HEK293T (cell line): Measurements from ENCODE around the gene POP4.

Source experiments
- CTCF ChIA-PET: fragments of 350-600 bp; formaldehyde crosslinking; extraction: SDS; loops from one replicate; lab custom pipeline; 2021; ENCODE audit warnings: antibody characterized with exemption, inconsistent platforms; lab: Yijun Ruan, JAX
- POLR2A ChIA-PET: fragments of 350-600 bp; formaldehyde crosslinking; extraction: SDS; loops from one replicate; lab custom pipeline; 2020; ENCODE audit warnings: antibody characterized with exemption, inconsistent platforms; lab: Yijun Ruan, JAX
- DNase-seq: peaks from one replicate; pipeline ENCODE4 v3.0.0; 2012; ENCODE audit warnings: mixed read lengths; ENCODE audit errors: extremely low spot score
- ARNT ChIP-seq: fragments of 450-650 bp; IDR thresholded peaks from 2 replicates; pipeline ENCODE4 v1.6.1; 2017; ENCODE audit warnings: mild to moderate bottlenecking
- BHLHE40 ChIP-seq: fragments of 450-650 bp; IDR thresholded peaks from 2 replicates; pipeline ENCODE4 v1.6.1; 2016; ENCODE audit warnings: mild to moderate bottlenecking, moderate library complexity, borderline replicate concordance
- CTBP1 ChIP-seq: fragments of 450-650 bp; IDR thresholded peaks from 2 replicates; pipeline ENCODE4 v1.6.1; 2016; ENCODE audit warnings: borderline replicate concordance
- ELF4 ChIP-seq: fragments of 450-650 bp; IDR thresholded peaks from 2 replicates; pipeline ENCODE4 v1.6.1; 2017; ENCODE audit warnings: antibody characterized with exemption
- FOXA1 ChIP-seq: fragments of 450-650 bp; IDR thresholded peaks from 2 replicates; pipeline ENCODE4 v1.6.1; 2016; ENCODE audit warnings: mild to moderate bottlenecking
- FOXK2 ChIP-seq: fragments of 450-650 bp; IDR thresholded peaks from 2 replicates; pipeline ENCODE4 v1.6.1; 2016; ENCODE audit warnings: mild to moderate bottlenecking
- FOXM1 ChIP-seq: fragments of 450-650 bp; IDR thresholded peaks from 2 replicates; pipeline ENCODE4 v1.6.1; 2017; ENCODE audit warnings: mild to moderate bottlenecking, borderline replicate concordance
- HDGF ChIP-seq: fragments of 450-650 bp; IDR thresholded peaks from 2 replicates; pipeline ENCODE4 v1.6.1; 2017; ENCODE audit warnings: antibody characterized with exemption, borderline replicate concordance
- L3MBTL2 ChIP-seq: fragments of 450-650 bp; conservative IDR thresholded peaks from 2 replicates; pipeline ENCODE4 v1.6.1; 2016; ENCODE audit warnings: mild to moderate bottlenecking
- LEF1 ChIP-seq: fragments of 450-650 bp; IDR thresholded peaks from 2 replicates; pipeline ENCODE4 v1.6.1; 2017; ENCODE audit warnings: mild to moderate bottlenecking, borderline replicate concordance
- NFRKB ChIP-seq: fragments of 450-650 bp; IDR thresholded peaks from 2 replicates; pipeline ENCODE4 v1.6.1; 2016; ENCODE audit warnings: mild to moderate bottlenecking, moderate library complexity
- PKNOX1 ChIP-seq: fragments of 450-650 bp; IDR thresholded peaks from 2 replicates; pipeline ENCODE4 v1.6.1; 2016
- SP1 ChIP-seq: fragments of 450-650 bp; IDR thresholded peaks from 2 replicates; pipeline ENCODE4 v1.6.1; 2017
- SUZ12 ChIP-seq: fragments of 450-650 bp; IDR thresholded peaks from 2 replicates; pipeline ENCODE4 v1.6.1; 2016; ENCODE audit warnings: mild to moderate bottlenecking
- TARDBP ChIP-seq: fragments of 450-650 bp; IDR thresholded peaks from 2 replicates; pipeline ENCODE4 v1.6.1; 2016
- ZNF384 ChIP-seq: fragments of 450-650 bp; IDR thresholded peaks from 2 replicates; pipeline ENCODE4 v1.6.1; 2016

POP4 gene

GRCh38 chr19:29640231-29640630 is 34.1 kb downstream of the POP4 start:
- POLR2A ChIA-PET: interaction anchor here (1.0 kb wide), 1 partner anchor 34 kb away, joined by 3 read pairs; the partner anchor contains the start of gene POP4
- CTCF ChIA-PET: no interaction called here
- TF ChIP-seq HDGF (no peak), BHLHE40 (no peak), CTBP1 (no peak), FOXM1 (no peak), PKNOX1 (no peak), ZNF384 (no peak), SP1 (no peak), TARDBP (no peak), LEF1 (no peak), L3MBTL2 (no peak)
- DNase-seq: no peak

- DNase-seq: no peak
- POLR2A ChIA-PET: no interaction called here
- TF ChIP-seq PKNOX1 (no peak), TARDBP (no peak), BHLHE40 (no peak)
- CTCF ChIA-PET: interaction anchor here (1.1 kb wide), 1 partner anchor 31 kb away, joined by 3 read pairs; no protein-coding TSS in a partner anchor
Measured at GRCh38 chr19:29641597-29641996, 35.5 kb downstream of the POP4 start.

GRCh38 chr19:29643361-29643935 is 37.4 kb downstream of the POP4 start:
- no peak for DNase-seq
- TF ChIP-seq ZNF384 (no peak), FOXK2 (no peak), LEF1 (no peak), SUZ12 (no peak), FOXM1 (no peak), SP1 (no peak), FOXA1 (no peak), HDGF (no peak), ARNT (no peak), NFRKB (no peak), PKNOX1 (no peak), BHLHE40 (no peak), ELF4 (no peak)
- POLR2A ChIA-PET: no interaction called here
- CTCF ChIA-PET: interaction anchor here (0.6 kb wide), 1 partner anchor 20 kb away, joined by 3 read pairs; no protein-coding TSS in a partner anchor

GRCh38 chr19:29644210-29644609 is 38.1 kb downstream of the POP4 start:
- no peak for DNase-seq
- no peak for TF ChIP-seq ARNT
- no peak for TF ChIP-seq L3MBTL2
- no peak for TF ChIP-seq FOXA1
- no peak for TF ChIP-seq FOXK2
- TF ChIP-seq SUZ12: no peak
- TF ChIP-seq SP1: no peak
- TF ChIP-seq BHLHE40: no peak
- no peak for TF ChIP-seq FOXM1
- no peak for TF ChIP-seq ZNF384
- no peak for TF ChIP-seq NFRKB
- TF ChIP-seq TARDBP: no peak
- TF ChIP-seq LEF1: no peak
- TF ChIP-seq HDGF: no peak
- no peak for TF ChIP-seq CTBP1
- no peak for TF ChIP-seq ELF4
- no peak for TF ChIP-seq PKNOX1
- ChIA-PET POLR2A (no interaction called here), CTCF (no interaction called here)

GRCh38 chr19:29645491-29645867 is 39.4 kb downstream of the POP4 start:
- ChIA-PET CTCF (no interaction called here), POLR2A (interaction anchor here (1.4 kb wide), 1 partner anchor 39 kb away, joined by 4 read pairs; the partner anchor contains the start of gene POP4)
- DNase-seq: no peak
- TF ChIP-seq LEF1 (no peak), PKNOX1 (no peak), SP1 (no peak), FOXK2 (no peak)

GRCh38 chr19:29645911-29646310 is 39.8 kb downstream of the POP4 start:
- POLR2A ChIA-PET: interaction anchor here (1.4 kb wide), 1 partner anchor 40 kb away, joined by 4 read pairs; the partner anchor contains the start of gene POP4
- CTCF ChIA-PET: no interaction called here
- DNase-seq: no peak
- TF ChIP-seq ELF4 (no peak), L3MBTL2 (no peak), BHLHE40 (no peak), HDGF (no peak), LEF1 (no peak), CTBP1 (no peak), ZNF384 (no peak), FOXA1 (no peak), PKNOX1 (no peak), TARDBP (no peak), SUZ12 (no peak), FOXK2 (no peak)
